Naive B cell (primary cell): ENCODE measurements around the gene SNRPA1. TPM values are rescaled to one million over a fixed set of nuclear protein-coding genes. Genes with fewer than 3 reads are reported as not detected.

Experiments
- ATAC-seq, 2 donors: fragments of 150-1000 bp; cut with Tn5 transposase; 2 replicates each; pipeline ENCODE4 v1.10.0; 2021; ENCODE audit warnings: low read depth in 2 of 2, mild to moderate bottlenecking in 2 of 2, moderate library complexity in 2 of 2
- DNase-seq: peaks from one replicate; pipeline ENCODE4 v3.0.0; 2022
- H3K27ac Mint-ChIP-seq, 6 donors: one replicate each; pipeline ENCODE4 v1.8.0; 2020 to 2022; ENCODE audit warnings: mild to moderate bottlenecking in 6 of 6, mixed read lengths in 6 of 6, moderate library complexity in 5 of 6, inconsistent platforms in 2 of 6
- H3K27me3 Mint-ChIP-seq, 3 donors: one replicate each; pipeline ENCODE4 v1.8.0; 2021 to 2022; ENCODE audit warnings: mixed read lengths in 3 of 3, mild to moderate bottlenecking in 1 of 3
- H3K36me3 Mint-ChIP-seq, 2 donors: one replicate each; pipeline ENCODE4 v1.8.0; 2020 to 2022; ENCODE audit warnings: mixed read lengths in 2 of 2, inconsistent platforms in 1 of 2, mild to moderate bottlenecking in 1 of 2
- H3K4me1 Mint-ChIP-seq, 3 donors: one replicate each; pipeline ENCODE4 v1.8.0; 2020 to 2022; ENCODE audit warnings: mixed read lengths in 3 of 3, inconsistent platforms in 1 of 3, mild to moderate bottlenecking in 1 of 3, moderate library complexity in 1 of 3
- H3K4me3 Mint-ChIP-seq, 8 donors: one replicate each; pipeline ENCODE4 v1.8.0; 2020 to 2022; ENCODE audit warnings: mild to moderate bottlenecking in 8 of 8, mixed read lengths in 8 of 8, moderate library complexity in 8 of 8, inconsistent platforms in 2 of 8
- H3K9me3 Mint-ChIP-seq, 7 donors: one replicate each; pipeline ENCODE4 v1.8.0; 2020 to 2022; ENCODE audit warnings: mixed read lengths in 7 of 7, mild to moderate bottlenecking in 5 of 7, inconsistent platforms in 2 of 7, moderate library complexity in 1 of 7
- polyA plus RNA-seq, 6 donors: library from polyadenylated mRNA; unstranded; fragments of 300-500 nt; fragmentation: Illumina TruSeq; gene quantifications; one replicate each; pipeline ENCODE4 v1.2.3, GENCODE V29; 2021; ENCODE audit warnings: low read depth in 6 of 6

SNRPA1 gene
- polyA plus RNA-seq, 6 donors from 2014 or later: 60.4 to 74.7 (median 66.6) TPM

DNA sequence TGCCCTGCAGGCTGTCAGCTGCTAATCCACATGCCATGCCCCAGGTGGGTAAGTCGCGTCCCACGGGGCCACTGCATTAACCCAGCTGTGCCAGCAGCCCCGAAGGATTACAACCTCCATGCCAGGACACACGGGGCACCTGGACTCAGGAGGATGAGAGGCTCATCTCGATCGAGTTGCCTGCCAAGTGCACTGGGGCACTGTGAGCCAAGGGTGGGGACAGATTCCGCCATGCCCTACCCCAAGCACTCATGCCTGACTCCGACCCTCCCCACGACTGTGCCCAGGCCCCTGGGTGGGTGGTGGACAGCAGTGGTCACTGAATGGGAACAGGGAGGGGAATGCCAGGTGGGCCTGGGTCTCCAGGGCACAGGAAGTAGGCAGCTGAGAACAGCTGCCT is 20.7 kb upstream of the SNRPA1 start:
- Mint-ChIP-seq H3K27ac (no peak overlapping the region), H3K36me3 (no peaks in the 10 kb centered on the region), H3K27me3 (peaks cover 21 to 55% (median 38%) of the 10 kb centered on the region in 3 donors), H3K9me3 (no peaks in the 10 kb centered on the region), H3K4me3 (no peak overlapping the region), H3K4me1 (peaks cover 5 to 7% (median 7%) of the 10 kb centered on the region in 3 donors)
- no peak for ATAC-seq
- no peak for DNase-seq

DNA sequence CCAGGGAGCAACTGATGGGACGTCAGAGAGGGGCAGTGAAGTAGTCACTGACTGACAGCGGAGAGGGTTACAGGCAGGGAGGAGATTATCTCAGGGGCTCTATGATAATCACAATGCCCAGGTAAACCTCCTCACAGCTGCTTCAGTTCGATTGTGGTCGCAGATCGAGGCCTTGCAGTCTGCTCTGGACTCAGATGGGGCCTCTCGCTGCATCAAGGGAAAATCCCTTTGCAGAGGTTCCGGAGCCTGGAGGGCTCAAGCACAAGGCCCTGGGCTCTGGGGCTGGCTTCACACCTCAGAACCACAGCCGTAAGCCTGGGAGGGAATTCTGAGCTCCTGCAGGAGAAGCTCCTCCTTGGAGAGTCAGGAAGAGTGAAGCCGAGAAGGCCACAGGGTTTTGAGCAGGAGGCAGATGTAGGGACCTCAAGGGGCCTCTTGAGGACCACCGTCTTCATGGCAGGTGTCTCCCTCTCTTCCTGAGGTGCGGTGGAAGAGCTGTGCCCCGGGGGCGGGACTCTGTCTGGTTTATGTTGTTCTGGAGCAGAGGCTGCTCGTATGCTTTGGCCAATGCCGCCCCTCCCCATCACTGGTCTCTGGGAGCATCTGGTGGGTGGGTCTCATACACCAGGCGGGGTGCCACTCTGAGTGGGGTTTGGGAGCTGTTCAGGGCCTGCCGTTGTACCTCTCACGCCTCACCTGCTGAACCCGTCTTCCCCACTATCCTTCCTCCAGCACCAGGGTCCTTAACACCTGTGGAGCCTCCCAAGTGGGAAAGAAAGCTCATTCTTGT is 19.5 kb upstream of the SNRPA1 start:
- H3K4me1 Mint-ChIP-seq: peaks cover 0 to 4% (median 0%) of the 10 kb centered on the region in 3 donors
- H3K4me3 Mint-ChIP-seq: no peak overlapping the region
- H3K27ac Mint-ChIP-seq: no peak overlapping the region
- peaks cover 15 to 44% (median 30%) of the 10 kb centered on the region in 3 donors for H3K27me3 Mint-ChIP-seq
- H3K9me3 Mint-ChIP-seq: no peaks in the 10 kb centered on the region
- ATAC-seq (no peak), DNase-seq (no peak)
- H3K36me3 Mint-ChIP-seq: no peaks in the 10 kb centered on the region

DNA sequence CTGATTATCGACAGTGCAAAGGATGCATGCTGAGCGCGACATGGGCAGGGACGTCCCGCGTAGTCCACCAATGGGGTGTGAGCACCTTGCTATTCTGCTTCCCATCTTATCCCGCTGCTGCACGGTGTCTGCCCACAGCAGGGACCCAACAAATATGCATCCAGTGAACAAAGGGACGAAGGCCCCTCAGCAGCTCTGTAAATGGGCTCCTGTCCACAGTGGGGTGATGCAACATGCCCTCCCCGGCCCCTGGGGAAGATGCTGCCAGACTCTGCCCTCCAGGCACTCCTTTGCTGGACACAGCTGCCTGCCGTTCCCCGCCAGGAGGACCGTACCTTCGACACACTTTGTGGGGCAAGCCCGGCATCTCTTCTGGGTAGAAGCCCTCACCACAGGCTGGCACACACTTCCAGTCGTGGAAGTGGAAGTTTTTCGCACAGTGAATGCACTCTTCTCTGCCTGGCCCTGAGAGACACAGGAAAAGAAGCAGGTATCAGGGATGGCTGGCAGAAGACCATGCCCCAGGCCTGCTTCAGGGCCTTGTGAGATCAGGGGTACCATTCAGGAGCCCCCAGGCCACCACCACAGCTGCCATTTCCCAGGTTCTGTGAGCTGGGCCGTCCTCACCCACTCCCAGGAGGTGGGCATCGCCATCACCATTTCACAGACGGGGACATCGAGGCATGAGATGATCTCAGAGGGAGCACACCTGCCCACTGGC is 18.2 kb upstream of the SNRPA1 start:
- DNase-seq: no peak
- no peak overlapping the region for H3K4me3 Mint-ChIP-seq
- no peaks in the 10 kb centered on the region for H3K36me3 Mint-ChIP-seq
- H3K4me1 Mint-ChIP-seq: peaks cover 0 to 4% (median 0%) of the 10 kb centered on the region in 3 donors
- ATAC-seq: no peak
- H3K27ac Mint-ChIP-seq: no peak overlapping the region
- peaks cover 8 to 30% (median 19%) of the 10 kb centered on the region in 3 donors for H3K27me3 Mint-ChIP-seq
- H3K9me3 Mint-ChIP-seq: no peaks in the 10 kb centered on the region

DNA sequence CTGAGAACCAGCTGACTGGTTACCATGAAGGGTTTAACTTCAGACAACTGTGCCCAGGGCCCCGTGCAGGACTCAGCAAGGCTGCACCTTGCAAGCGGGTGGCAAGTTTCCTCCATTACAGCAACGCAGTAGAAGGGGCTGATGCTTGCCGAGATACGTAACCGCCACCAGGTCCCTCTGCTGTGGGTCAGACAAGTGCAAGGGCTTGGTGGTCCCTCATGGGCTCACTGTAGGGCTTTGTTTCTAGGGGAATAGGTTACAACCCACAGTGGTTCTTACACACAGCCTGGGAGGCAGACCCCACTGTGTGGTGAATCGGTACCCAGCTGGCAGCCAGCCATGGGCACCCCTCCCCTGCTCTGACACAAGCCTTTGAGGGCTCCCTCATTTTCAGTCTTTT is 15.5 kb upstream of the SNRPA1 start:
- Mint-ChIP-seq H3K4me3 (no peak overlapping the region), H3K36me3 (no peaks in the 10 kb centered on the region), H3K9me3 (no peaks in the 10 kb centered on the region), H3K4me1 (peaks cover 0 to 4% (median 0%) of the 10 kb centered on the region in 3 donors), H3K27me3 (peaks cover 3 to 18% (median 8%) of the 10 kb centered on the region in 3 donors), H3K27ac (no peak overlapping the region)
- ATAC-seq (no peak), DNase-seq (no peak)

DNA sequence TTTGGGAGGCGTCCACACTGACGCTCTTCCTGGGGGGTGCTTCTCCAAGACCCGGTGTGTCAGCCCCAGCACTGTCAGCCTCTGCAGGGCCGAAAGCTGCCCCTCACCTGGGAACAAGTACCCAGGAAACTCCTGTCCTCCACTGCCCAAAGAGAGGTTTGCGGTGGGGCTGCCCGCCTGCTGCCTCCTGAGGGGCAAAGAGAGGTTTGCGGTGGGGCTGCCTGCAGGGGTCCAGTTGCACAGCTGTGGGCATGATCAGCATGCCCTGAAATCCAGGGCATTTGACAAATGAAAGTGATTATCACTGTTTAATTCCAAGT is 15.1 kb upstream of the SNRPA1 start:
- no peaks in the 10 kb centered on the region for H3K36me3 Mint-ChIP-seq
- H3K27ac Mint-ChIP-seq: no peak overlapping the region
- H3K9me3 Mint-ChIP-seq: no peaks in the 10 kb centered on the region
- H3K4me1 Mint-ChIP-seq: peaks cover 0 to 4% (median 0%) of the 10 kb centered on the region in 3 donors
- DNase-seq (no peak), ATAC-seq (no peak)
- H3K4me3 Mint-ChIP-seq: no peak overlapping the region
- peaks cover 3 to 18% (median 8%) of the 10 kb centered on the region in 3 donors for H3K27me3 Mint-ChIP-seq

DNA sequence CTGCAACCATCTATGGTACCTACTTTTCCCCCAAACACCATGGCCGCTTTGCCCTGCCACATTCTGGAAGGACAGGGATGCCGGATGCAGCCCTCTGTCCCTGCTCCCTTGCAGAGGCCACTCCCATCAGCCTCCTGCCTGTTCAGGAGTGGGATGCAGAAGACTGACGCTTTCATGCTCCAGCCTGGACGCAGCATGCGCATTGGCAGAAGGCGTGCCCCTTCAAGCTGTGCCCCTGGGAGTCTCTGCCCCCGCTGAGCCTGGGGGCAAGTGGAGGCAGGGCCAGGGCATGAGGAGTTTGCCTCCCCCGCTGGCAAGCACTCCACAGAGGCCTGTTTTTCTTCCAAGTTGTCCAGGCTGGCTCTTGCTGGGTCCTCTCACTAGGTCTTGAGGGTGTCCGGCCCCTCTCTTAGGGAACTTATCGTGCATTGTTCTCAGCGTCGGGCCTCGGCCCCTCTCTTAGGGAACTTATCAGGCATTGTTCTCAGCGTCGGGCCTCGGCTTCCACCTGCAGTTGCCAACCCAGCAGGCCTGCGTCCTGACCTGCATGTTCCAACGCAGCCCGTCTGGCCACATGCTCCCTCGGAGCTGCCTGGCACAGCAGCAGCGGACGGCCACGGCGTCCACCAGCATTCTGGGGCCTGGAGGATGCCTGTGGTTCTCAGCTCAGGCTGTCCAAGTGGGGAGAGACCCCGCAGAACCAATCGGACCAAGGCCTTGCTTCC is 14.6 kb upstream of the SNRPA1 start:
- H3K27ac Mint-ChIP-seq: no peak overlapping the region
- DNase-seq (no peak), ATAC-seq (no peak)
- no peaks in the 10 kb centered on the region for H3K9me3 Mint-ChIP-seq
- peaks cover 0 to 4% (median 0%) of the 10 kb centered on the region in 3 donors for H3K4me1 Mint-ChIP-seq
- no peak overlapping the region for H3K4me3 Mint-ChIP-seq
- no peaks in the 10 kb centered on the region for H3K36me3 Mint-ChIP-seq
- H3K27me3 Mint-ChIP-seq: peaks cover 3 to 18% (median 8%) of the 10 kb centered on the region in 3 donors

DNA sequence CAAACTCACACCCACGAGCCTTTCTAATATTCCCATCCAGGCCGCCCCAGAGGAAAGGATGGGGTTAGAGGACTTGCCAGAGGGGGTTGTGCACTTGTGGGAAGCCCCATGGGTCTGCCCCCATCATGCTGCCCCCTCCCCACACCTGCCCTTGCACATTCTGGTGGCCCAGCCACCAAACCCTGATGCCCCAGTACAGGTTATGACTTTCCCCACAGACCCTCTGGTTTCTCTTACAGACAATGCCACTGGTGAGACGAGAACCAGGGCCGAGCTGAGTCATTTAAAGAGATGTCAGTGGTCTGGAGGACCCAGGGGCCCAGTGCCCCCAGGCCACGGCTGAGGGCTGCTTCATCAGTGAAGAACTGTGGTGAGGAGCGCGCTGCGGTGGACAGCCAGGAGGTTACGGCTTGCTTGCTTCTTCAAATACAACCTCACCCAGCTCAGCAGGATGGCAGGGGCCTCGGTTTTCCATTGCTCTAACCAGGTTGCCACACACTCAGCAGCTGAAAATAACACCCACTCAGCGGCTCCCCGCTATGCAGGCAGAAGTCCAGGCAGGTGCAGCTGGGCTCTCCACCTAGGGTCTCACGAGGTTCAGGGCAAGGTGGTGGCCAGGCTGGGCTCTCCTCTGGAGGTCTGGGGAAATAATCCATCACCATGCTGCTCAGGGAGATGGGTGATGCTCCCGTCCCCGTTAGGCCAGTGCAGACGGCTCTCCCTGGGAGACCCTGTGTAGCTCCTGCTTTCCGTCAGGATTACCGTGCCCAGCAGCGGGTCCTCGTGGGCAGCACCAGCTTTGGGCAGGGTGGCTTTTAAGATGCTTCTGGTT is 13.8 kb upstream of the SNRPA1 start:
- Mint-ChIP-seq H3K4me1 (peaks cover 0 to 4% (median 0%) of the 10 kb centered on the region in 3 donors), H3K27me3 (peaks cover 1 to 18% (median 8%) of the 10 kb centered on the region in 3 donors), H3K36me3 (no peaks in the 10 kb centered on the region), H3K4me3 (no peak overlapping the region), H3K9me3 (no peaks in the 10 kb centered on the region), H3K27ac (peak overlapping the region in 1 of 6 donors; percentile 62)
- ATAC-seq (no peak), DNase-seq (no peak)

DNA sequence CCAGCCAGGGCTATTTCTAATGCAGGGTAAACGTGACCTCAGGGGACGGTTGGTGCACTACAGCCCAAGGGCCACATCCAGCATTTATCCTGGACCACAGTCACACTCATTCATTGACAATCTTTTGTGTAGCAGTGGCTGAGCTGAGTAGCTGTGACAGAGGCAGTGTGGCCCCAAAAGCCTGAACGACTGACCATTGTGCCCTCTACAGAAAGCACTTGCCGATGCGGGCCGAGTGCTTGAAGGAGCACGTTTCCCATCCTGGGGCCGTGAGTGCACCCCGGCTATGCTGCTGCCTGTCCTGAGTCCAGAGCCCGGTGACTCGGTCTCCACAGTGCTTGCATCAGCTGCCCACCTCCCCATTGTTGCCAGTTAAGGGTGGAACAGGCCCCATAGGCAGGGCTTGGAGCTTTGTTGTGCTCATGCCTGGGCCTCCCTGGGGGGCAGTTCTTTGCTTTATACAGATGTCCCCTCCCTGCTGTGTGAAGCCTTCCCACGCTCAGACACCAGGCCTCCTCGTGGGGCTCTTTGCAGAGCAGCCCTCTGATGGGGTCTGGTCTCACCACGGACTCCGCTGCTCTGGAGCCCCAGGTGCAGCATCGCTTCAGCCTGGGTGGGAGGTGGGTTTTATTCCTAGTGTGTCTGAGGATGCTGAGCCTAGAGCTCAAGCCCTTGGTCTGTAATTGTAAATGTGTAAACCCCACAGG is 13.0 kb upstream of the SNRPA1 start:
- peaks cover 0 to 18% (median 8%) of the 10 kb centered on the region in 3 donors for H3K27me3 Mint-ChIP-seq
- H3K4me1 Mint-ChIP-seq: peaks cover 0 to 4% (median 0%) of the 10 kb centered on the region in 3 donors
- no peaks in the 10 kb centered on the region for H3K9me3 Mint-ChIP-seq
- ATAC-seq (no peak), DNase-seq (no peak)
- no peaks in the 10 kb centered on the region for H3K36me3 Mint-ChIP-seq
- H3K4me3 Mint-ChIP-seq: no peak overlapping the region
- H3K27ac Mint-ChIP-seq: no peak overlapping the region

DNA sequence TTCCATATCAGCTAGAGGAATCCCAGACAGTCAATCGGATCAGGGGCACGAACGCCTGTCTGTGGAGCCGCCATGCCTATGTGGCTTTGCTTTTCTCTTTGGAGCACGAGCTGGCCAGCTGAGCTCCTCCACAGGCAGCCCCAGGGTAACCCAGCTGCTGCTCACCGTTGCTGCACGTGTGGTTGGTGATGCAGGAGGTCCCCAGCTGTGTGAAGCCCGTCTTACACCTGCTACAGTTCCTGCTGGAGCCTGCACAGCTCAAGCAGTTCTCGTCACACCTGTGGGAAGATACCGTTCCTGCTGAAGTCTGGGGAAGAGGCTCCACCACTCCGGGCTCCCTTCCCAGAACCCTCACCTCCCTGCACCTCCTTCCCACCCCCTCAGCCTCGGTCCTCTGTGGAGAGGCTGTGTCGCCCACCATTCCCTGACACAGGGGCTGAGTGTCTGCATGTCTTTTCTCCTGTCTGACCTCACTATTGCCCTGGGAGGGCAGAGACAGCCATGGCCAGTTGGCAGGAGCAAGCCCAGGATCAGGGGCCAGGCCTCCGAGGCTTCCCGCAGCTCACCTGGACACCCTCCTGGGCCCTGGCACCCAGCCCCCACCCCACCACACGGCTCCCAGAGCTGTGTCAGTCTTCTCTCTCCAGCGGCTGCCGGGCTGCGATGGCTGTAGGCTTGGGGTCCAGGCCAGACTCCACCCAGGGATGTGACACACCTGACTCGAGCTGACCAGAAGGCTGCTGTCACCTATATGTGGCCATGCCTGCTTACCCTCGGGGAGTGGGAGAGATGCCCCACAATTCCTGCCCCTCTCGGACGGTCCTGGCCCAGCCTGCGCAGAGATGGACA is 12.2 kb upstream of the SNRPA1 start:
- ATAC-seq: no peak
- no peak for DNase-seq
- peaks cover 0 to 4% (median 0%) of the 10 kb centered on the region in 3 donors for H3K4me1 Mint-ChIP-seq
- H3K9me3 Mint-ChIP-seq: no peaks in the 10 kb centered on the region
- H3K36me3 Mint-ChIP-seq: no peaks in the 10 kb centered on the region
- H3K4me3 Mint-ChIP-seq: no peak overlapping the region
- H3K27ac Mint-ChIP-seq: peak overlapping the region in 1 of 6 donors; percentile 69
- peaks cover 0 to 15% (median 7%) of the 10 kb centered on the region in 3 donors for H3K27me3 Mint-ChIP-seq

DNA sequence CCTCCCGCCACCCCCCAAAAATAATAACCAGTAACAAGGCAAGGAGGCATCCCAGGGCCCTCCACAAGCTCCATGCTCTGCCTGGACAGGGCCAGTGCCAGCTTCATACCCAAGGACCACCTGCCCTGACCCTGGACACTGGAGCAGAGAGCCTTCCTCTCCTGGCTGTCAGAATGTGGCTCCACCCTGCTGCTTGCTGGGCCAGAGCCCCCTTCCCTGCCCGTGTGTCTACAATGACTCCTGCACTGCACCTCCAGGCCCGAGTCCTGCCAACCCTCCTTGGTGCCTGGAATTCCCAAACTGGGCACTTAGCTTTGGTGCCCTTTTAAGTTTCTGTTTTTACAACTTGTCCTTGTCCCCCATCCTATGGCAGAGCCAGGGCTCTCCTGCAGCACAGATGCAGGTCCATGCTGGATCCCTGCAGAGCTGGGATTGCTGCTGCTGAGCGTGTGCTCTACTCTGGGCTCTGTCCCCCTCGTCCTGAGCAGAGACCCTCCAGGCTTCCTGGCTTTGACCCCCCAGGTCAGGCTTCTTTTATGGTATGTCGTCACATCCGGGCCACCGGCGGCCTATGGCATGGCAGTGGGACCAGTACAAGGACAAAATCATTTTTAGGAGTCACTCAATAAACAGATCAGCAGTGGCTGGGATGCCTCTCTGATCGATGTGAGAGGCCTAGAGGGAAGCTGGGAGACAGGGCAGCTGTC is 11.4 kb upstream of the SNRPA1 start:
- Mint-ChIP-seq H3K4me1 (peaks cover 0 to under 1% (median 0%) of the 10 kb centered on the region in 3 donors), H3K4me3 (peak overlapping the region in 1 of 8 donors; percentile 64), H3K27ac (no peak overlapping the region), H3K36me3 (no peaks in the 10 kb centered on the region), H3K9me3 (no peaks in the 10 kb centered on the region), H3K27me3 (peaks cover 0 to 11% (median 0%) of the 10 kb centered on the region in 3 donors)
- DNase-seq (no peak), ATAC-seq (no peak)

DNA sequence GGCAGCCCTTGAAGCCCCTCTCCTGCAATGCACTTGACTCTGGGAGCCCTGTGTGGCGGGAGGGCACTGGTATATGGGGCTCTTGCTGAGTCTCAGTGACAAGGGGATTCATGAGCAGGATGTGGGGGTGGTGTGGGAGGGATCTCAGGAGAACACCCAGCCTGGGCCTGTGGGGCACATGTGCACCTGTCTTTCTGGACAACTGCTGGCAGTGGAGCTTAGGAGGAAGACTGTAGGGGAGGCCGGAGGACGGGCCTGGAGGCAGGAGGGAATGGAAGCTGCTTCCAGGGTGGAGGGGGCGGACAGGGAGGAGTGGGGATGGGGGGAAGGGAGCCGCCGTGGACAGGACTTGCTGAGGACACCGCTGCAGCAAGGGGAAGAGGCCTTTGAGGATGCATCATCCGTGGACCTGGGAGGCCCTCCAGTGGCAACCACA is 10.8 kb upstream of the SNRPA1 start:
- ATAC-seq: no peak
- Mint-ChIP-seq H3K27me3 (peaks cover 0 to 11% (median 0%) of the 10 kb centered on the region in 3 donors), H3K4me1 (peaks cover 0 to 5% (median 0%) of the 10 kb centered on the region in 3 donors), H3K9me3 (no peaks in the 10 kb centered on the region), H3K36me3 (no peaks in the 10 kb centered on the region), H3K4me3 (no peak overlapping the region), H3K27ac (no peak overlapping the region)
- DNase-seq: no peak
